ENCODE results near the gene CFAP299.
"Not testable (repeated sequence)": the region's sequence is repeated elsewhere in the genome, so short reads cannot be mapped to it uniquely, and the experiment has no call there.

CFAP299 gene

DNA sequence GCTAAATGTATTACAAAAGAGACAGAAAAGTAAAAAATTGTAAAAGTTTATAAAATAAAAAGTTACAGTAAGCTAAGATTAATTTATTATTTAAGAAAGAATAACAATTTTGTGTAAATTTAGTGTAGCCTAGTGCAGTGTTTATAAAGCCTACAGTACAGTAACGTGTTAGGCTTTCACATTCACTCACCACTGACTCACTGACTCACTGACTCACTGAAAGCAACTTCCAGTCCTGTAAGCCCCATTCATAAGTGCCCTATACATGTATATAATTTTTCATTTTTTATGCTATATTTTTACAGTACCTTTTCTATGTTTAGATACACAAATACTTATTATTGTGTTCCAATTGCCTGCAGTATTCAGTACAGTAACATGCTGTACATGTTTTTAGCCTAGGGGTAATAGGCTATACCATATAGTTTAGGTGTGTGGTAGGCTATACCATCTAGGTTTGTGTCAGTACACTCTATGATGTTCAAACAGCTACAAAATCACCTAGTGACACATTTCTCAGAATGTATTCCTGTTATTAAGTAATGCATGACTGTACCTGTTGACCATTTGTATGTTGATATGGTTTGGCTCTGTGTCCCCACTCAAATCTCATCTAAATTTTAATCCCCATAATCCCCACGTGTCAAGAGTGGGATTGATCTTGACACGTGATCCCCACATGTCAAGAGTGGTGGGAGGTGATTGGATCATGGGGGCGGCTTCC lies 57.9 kb downstream of the CFAP299 start:
- DNase-seq: no peak

GRCh38 chr4:80393970-80394250 lies 58.4 kb downstream of the CFAP299 start:
- DNase-seq: no peak

DNA sequence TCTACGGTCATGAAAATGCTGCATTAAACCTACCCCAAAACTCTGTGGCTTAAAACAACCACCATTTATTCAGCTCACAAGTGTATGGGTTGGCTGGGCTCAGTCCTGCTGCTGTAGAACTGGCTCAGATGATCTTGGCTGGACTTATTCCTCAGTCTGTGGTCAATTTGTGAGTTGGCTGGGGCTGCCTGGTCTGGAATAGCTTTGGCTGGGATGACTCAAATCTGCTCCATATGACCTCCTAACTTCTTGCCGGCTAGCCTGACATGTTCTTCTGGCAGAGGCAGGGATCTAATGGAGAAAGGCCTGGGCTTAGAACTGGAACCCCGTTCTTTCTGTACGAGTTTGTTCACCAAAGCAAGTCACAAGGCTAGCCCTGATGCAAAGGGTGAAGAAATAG lies 71.7 kb downstream of the CFAP299 start:
- no peak for DNase-seq

DNA sequence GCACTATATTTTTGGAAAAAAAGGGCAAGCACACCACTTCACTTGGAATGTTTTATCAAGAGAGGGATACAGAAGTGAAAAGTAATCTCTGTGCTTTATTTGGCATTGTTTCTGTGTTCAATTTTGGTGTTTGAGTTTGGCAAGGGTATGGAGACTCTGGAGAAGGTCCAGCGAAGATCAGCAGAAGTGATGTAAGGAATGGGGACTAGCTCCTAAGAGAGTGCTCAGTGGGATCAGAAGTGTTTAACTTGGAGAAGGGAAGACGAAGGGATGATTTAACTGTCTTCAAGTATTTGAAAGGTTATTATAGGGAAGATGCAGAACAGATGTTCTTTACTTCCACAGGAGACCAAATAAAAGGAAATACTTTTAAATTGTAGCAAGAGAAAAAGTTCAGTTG lies 74.3 kb downstream of the CFAP299 start:
- no peak for DNase-seq

- DNase-seq: no peak
Measured at GRCh38 chr4:80412322-80412721, 76.8 kb downstream of the CFAP299 start.

DNA sequence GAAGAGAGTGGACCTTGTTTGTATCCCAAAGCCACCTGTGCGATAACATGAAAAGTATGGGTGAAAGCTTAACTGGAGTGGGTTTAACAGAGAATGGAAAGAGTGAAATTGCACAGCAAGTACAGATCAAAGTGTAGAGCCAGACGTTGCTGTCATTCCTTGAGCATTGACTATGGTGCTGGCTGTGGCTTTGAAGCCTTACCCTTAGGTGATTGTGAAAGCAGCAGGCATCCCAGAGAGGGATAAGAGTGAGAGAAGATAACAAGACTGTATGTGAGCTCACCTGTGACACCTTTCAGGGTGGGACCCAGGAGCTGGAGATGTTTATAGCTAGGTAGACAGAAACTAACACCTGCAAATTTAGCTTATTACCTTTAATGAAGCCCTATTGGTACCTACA lies 77.6 kb downstream of the CFAP299 start:
- DNase-seq: no peak

DNA sequence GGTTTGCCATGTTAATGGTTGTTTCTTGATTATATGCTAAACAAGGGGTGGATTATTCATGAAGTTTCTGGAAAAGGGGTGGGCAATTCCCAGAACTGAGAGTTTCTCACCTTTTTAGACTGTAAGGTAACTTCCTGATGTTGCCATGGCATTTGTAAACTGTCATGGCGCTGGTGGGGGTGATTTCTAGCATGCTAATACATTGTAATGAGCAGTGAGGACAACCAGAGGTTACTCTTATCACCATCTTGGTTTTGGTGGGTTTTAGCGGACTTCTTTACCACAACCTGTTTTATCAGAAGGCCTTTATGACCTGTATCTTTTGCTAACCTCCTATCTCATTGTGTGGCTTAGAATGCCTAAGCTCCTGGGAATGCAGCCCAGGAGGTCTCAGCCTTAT lies 81.5 kb downstream of the CFAP299 start:
- DNase-seq: no peak

- no peak for DNase-seq
Measured at GRCh38 chr4:80419946-80420345, 84.4 kb downstream of the CFAP299 start.

DNA sequence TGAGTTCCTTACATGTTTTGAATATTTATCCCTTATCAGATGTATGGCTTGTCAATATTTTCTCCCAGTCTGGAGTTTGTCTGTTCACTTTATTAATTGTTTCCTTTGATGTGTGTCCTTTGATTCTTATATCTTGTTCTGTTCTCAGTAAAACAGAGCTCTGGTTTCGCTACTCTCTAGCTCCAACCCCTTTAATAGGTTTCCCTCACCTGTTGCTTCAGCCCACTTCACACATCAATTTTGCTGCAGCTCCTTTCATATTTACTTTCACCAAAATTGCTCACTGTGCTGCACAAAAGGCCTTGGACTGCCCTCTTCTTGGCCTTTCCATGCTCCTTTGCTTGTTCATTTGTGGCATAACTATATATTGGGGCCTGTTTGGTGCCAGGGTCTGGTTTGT lies 85.1 kb downstream of the CFAP299 start:
- DNase-seq: no peak

DNA sequence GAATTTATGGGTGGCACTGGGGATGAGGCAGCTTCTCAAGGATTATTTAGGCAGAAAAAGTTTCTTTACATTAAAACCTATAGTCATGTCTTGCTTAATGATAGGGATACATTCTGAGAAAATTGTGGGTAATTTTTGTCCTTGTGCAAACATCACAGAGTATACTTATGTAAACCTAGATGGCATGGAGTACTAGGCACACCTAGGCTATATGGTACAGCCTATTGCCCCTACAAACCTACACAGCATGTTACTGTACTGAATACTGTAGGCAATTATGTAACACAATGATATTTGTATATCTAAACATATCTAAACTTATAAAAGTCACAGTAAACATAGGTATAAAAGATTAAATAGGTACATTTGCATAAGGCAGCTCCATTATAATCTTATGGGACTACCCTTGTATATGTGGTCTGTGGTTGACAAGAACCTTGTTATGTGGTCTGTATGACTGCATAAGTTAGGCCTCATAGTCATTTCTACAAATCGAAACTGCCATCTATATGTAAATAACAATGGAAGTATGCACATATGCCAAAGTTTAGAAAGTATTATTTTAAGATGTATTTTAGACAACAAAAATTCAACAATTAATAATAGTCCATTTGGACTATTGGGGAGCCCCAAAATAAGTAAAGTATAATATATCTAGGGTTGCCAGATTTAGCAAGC lies 87.3 kb downstream of the CFAP299 start:
- DNase-seq: no peak

DNA sequence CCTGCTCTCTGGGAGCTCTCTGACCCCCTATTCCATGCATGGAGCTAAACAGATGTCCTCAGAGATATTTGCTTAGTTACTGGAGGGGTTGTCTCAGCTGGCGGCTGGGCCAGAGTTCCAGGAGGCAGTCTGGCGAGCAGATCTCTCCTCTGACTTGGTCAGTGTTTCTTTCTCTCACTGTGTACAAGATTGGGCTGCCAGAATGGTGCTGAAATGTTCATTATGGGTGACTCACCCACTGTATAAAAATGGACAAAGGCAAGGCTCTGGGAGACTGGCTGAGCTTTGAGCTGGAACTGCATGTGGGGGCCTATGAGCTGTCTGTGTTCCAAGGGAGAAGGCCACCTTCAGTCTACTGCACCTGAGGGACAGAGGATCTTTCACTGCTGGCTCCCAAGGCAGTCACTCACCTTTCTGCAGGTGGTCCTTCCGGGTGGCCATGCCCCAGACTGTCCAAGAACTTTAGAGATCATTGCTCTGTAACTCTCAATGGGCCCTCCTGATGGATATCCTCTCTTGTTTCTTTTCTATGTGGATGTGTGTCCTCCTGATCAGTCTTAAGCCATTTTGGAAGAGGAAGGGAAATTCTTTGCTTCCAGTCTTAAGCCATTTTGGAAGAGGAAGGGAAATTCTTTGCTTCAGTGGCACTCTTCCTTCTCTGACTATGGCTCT lies 88.2 kb downstream of the CFAP299 start:
- no peak for DNase-seq

DNA sequence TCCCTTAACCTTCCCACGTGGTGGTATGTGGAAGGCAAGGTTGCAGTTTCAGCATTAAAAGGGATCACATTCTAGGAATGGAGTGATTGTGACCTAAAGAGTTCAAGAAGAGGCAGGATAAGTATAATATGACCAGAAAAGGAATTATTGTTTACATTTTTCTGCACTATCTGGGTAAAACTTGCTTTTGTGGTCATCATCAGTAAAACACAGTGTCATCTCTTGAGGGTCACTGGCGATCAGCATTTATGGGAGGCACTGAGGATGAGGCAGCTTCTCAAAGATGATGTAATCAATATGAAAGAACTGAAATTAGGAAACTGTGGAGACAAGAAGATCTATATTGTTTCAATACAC lies 88.7 kb downstream of the CFAP299 start:
- DNase-seq: no peak

- no peak for DNase-seq
Measured at GRCh38 chr4:80425124-80426100, 89.9 kb downstream of the CFAP299 start.

GRCh38 chr4:80431203-80431965 lies 95.9 kb downstream of the CFAP299 start:
- no peak for DNase-seq

DNA sequence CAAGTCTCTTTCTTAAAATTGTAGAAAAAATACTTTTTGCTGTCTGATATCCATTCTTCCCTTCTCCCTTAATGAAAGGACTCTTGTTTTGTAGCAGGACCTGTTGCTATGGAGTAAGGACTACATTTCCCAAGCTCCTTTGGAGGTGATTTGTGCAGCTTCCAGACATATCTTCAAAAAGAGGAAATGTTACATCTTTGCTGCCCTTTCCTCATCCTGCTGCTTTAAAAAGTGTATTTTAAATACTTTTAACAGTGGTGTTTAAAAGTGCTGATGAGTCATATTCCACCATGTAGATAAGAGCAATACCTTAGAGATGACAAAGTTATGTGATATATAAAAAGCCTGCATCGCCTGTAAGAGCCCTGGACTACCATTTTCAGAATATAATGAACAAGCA lies 98.7 kb downstream of the CFAP299 start:
- no peak for DNase-seq

DNA sequence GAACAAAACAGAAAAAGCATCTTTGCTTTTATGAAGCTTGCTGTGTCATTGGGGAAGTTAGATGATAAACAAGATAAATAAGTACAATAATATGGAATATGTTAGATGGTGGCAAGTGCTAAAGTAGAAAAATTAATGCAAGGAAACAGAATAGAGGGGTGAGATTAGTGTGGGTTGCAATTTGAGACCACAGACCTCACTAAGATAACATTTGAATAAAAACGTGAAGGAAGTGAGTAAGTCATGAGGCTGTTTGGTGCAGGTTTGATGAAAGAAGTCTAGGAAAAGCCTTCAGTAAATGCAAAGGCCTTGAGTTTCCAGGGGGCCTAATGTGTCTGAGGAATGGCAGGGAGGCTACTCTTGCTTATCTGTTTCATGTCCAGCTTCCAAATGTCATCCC lies 102.5 kb downstream of the CFAP299 start:
- no peak for DNase-seq

- not testable (repeated sequence) for DNase-seq
Measured at GRCh38 chr4:80439294-80440061, 103.9 kb downstream of the CFAP299 start.

- DNase-seq: no peak
Measured at GRCh38 chr4:80446248-80446647, 110.7 kb downstream of the CFAP299 start.

GRCh38 chr4:80446664-80447063 lies 111.1 kb downstream of the CFAP299 start:
- no peak for DNase-seq

DNA sequence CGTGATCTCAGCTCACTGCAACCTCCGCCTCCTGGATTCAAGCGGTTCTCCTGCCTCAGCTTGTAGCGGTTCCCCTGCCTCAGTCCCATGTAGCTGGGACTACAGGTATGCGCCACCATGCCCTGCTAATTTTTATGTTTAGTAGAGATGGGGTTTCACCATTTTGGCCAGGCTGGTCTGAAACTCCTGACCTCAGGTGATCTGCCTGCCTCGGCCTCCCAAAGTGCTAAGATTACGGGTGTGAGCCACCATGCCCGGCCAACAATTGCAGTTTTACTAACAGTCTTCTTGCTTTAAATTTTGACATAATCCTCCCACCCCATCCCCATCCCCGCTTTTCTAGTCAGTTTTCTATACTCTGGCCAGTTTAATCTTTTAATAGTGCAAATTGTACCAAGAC lies 112.0 kb downstream of the CFAP299 start:
- DNase-seq: no peak

DNA sequence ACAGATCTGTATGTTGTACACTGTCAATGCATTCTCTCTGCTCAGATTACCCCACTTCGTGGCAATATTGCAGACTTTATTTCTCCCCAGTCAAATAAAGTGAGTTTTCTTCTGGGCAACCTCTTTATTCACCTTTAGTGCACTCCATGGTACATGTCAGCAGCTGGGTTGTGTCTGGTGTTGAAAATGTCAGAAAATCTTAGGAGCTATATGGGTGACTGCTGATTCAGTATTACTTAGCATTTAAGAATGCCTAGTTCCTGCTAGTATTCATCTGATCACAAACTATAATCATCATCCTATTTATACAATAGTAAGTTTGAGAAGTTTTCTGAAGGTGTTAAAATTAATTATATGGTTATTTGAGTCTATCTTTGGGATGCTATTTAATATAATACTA lies 112.5 kb downstream of the CFAP299 start:
- DNase-seq: no peak

GRCh38 chr4:80452055-80452454 lies 116.5 kb downstream of the CFAP299 start:
- DNase-seq: no peak

Data from activated CD8-positive, alpha-beta memory T cell treated with anti-CD3 and anti-CD28 coated beads, Interleukin-2, amount 50 U/mL, for 48 hours (primary cell).